Measurements from ENCODE around the gene SLC6A19.

- no peak for TF ChIP-seq CTCF (IDR thresholded peaks at IDR 0.05)
- no peak for TF ChIP-seq POLR2A (IDR thresholded peaks at IDR 0.05)
These were observed 21.4 kb downstream of the SLC6A19 start for GRCh38 chr5:1222621-1223277.

All from adrenal gland (tissue), 5 donors.